DMS 273 treated with DMSO at 0.1 percent for 48 hours (cell line): ENCODE data around the gene BRIP1.
"Not testable (repeated sequence)": the region's sequence is repeated elsewhere in the genome, so short reads cannot be mapped to it uniquely, and the experiment has no call there.

Source experiments
- DNase-seq: peaks from one replicate; lab custom pipeline; 2025; lab: John Stamatoyannopoulos, UW

Gene BRIP1

DNA sequence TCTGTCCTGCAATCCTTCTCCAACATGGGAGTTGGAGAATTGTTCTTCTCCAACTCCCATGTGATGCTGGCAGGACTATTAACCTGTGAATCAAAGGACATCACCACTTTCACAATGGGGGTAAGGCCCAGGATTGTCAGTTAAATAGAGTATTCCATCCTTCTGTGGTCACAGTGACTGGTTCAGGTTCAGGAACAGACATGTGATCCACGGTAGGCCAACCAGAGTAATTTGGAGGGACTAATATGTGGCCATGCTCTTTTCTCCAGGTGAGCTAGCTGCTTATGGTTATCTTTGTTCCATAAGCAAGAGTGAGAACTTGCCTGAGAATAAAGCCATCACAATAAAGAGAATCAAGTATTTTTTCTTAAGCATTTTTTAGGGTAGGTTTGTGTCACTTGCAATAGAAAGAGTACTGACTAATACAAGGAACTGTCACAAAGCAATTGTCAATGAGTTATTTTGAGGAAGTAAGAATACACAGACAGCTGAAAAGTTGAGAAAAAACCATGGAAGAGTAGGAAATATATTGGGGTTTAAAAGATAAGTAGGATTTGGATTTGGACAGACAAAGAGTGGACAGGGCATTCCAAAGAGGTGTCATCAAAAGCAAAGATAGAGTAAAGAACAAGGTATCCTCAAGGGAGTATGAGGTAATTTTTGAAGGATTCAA is 63.4 kb downstream of the BRIP1 start:
- no peak for DNase-seq

DNA sequence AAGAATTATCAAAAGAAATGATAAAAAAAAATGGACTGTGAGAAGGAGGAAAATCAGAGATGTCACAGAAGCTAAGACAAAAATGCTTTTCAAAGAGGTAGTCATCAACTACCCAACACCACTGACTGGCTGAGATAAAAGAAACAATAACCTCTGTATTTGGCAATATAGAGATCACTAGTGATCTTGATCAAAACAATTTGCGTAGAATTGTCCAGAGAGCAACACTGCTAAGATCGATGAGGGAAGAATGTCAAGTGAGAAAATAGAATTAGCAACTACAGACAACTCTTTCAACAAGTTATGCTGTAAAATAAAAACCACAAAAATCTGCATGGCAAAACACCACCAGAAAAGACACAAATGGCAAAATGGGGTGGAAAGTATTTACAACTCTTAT is 66.0 kb downstream of the BRIP1 start:
- no peak for DNase-seq

DNA sequence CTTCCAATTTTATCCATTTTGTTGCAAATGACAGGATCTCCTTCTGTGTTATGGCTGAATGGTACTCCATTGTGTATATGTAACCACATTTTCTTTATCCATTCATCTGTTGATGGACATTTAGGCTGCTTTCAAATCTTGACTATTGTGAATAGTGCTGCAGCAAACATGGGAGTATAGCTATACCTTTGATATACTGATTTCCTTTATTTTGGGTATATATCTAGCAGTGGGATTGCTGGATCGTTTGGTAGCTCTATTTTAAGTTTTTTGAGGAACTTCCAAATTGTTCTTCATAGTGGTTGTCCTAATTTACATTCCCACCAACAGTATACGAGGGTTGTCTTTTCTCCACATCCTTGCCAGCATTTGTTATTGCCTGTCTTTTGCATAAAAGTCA is 67.8 kb downstream of the BRIP1 start:
- no peak for DNase-seq

GRCh38 chr17:61794792-61795191 is 68.5 kb downstream of the BRIP1 start:
- no peak for DNase-seq

- DNase-seq: no peak
Measured at GRCh38 chr17:61794242-61794641, 69.1 kb downstream of the BRIP1 start.

DNA sequence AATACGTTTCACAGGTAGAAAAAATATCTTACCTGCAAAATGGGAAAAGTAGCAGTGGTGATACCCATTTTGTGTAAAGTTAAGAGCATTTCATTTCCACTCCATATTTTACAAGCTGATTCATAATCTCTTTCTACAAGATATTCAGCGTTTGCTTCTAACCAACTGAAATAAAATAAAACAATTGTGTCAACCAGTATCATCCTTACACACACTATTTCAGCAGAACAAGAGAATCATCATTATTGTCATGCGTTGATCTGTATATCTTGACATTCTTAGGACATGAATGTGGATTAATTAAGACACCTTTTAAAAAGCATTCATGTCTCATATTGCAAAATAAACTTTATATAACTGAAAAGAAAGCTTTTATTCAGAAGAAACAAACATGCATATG is 69.8 kb downstream of the BRIP1 start:
- no peak for DNase-seq

- DNase-seq: no peak
Measured at GRCh38 chr17:61789872-61790271, 73.5 kb downstream of the BRIP1 start.

DNA sequence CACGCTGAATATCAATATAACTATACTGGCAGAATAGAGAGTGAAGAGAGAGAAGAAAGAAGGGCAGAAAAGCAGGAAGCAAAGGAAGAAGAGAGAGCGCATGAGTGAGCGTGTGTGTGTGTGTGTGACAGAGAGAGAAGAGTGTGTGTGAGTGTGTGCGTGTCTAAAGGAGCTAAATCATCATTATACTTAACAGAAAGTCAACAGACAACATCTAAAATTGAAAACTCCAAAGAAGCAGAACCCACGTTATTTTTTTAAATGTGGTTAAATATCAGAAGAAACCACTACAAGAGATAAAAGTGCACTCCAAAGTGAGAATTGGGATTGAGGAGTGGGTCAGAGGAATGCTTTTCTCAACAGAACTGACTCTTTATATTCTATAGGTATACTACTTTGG is 77.2 kb downstream of the BRIP1 start:
- DNase-seq: no peak

GRCh38 chr17:61784510-61784909 is 78.8 kb downstream of the BRIP1 start:
- DNase-seq: no peak

GRCh38 chr17:61783556-61784304 is 79.6 kb downstream of the BRIP1 start:
- DNase-seq: no peak

DNA sequence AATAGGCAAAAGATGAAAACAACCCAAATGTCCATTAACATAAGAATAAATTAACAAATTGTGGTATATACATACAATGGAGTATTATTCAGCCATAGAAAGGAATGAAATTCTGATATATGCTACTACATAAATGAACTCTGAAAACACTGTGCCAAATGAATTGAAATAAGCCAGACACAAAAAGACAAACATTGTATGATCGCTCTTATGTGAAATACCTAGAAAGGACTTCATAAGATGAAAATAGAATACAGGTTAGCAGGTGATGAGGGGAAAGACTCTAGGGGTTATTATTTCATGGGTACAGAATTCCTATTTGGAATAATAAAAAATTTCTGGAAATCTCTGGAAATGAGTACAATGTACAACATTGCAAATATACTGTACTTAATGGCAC is 80.2 kb downstream of the BRIP1 start:
- DNase-seq: no peak

DNA sequence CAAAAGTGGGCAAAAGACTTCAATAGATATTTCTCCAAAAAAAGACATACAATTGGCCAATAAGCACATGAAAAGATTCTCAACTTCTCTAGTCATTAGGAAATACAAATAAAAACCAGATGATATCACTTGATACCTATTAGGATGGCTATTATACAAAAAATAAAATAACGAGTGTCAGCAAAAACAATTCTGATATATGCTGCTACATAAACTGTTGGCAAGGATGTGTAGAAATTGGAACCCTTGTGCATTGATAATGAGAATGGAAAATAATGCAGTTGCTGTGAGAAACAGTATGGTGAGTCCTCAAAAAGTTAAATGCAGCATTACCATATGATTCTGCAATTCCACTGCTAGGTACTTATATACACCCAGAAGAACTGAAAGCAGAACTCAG is 80.6 kb downstream of the BRIP1 start:
- DNase-seq: no peak

- no peak for DNase-seq
Measured at GRCh38 chr17:61775364-61775763, 88.0 kb downstream of the BRIP1 start.

- no peak for DNase-seq
Measured at GRCh38 chr17:61774724-61775123, 88.6 kb downstream of the BRIP1 start.

DNA sequence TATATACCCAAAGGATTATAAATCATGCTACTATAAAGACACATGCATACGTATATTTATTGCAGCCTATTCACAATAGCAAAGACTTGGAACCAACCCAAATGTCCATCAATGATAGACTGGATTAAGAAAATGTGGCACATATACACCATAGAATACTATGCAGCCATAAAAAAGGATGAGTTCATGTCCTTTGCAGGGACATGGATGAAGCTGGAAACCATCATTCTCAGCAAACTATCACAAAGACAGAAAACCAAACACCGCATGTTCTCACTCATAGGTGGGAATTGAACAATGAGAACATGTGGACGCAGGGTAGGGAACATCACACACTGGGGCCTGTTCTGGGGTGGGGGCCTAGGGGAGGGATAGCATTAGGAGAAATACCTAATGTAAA is 89.2 kb downstream of the BRIP1 start:
- DNase-seq: not testable (repeated sequence)

DNA sequence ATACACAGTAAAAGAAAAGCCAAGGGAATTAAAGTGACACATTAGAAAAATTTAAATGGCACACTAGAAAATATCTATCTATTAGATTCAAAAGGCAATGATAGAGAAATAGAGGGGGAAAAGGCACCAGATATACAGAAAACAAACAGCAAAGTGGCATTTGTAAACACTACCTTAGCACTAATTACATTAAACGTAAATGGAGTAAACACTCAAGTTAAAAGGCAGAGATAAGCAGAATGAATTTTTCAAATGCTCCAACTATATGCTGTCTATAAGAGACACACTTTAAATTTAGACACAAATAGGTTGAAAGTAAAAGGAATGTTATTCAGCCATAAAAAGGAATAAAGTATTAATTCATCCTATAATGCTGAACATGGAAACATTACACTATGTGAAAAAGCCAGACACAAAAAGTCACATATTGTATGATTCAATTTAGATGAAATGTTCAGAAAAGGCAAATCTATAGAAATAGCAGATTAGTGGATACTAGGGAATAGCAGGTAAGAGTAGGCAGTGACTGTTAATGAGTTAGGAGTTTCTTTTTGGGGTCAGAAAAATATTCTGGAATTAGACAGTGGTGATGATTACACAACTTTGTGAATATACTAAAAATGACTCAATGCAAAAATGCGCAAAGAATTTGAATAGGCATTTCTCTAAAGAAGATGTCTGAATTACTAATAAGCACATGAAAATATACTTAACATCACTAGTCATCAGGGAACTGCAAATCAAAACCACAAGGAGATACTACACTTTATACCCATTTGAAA is 92.4 kb downstream of the BRIP1 start:
- no peak for DNase-seq

DNA sequence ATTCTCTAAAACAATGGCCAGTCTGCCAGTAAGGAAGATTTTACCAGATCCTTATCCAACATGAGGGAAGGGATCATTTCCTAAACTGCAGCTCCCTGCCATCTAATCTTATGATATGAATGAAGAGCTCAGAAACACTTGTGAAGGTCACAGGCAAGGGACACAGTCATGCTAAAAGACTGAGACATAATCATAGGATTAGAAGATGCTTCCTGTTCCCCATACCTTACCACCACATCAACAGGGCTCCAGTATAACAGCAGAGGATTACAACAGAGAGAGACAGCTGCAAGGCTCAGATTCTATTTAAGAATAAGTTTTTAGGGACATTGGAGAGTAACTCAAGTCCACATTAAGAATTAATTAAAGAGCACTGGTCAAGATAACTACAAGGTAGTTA is 93.3 kb downstream of the BRIP1 start:
- no peak for DNase-seq

DNA sequence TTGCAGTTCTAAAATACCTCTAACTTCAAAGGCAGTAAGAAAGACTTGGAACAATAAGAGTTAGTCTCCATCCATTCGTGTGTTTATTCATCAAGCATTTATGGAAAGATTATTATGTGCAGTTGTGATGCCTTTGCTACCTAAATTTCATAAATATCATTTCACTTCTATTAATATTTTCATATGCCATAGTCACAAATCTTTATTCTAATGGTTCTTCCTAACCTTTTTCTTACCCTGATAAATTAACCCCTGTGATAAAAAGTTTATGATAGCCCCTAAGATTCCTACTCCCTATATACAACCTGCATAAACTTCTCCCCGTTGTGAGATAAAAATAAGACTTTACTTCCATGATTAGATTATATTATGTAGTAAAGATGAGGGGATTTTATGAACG is 94.9 kb downstream of the BRIP1 start:
- no peak for DNase-seq

DNA sequence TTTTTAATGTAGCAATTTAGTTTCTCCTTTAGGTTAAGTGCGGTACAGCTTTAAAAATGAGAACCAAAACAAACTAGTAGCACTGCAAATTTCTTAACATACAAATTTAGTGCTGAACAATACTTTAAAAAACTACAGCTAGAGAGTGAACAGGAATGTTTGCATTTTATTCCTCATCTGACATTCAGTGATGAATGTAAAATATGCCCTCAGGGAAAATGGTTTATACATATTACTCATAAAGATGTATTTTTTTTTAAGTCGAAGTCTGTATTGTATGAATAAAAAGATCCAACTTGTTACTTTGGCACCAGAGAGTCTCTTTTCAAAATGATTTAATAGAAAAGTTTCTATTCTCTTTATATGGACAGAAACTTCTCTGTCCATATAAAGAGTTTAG is 96.8 kb downstream of the BRIP1 start:
- DNase-seq: no peak

- no peak for DNase-seq
Measured at GRCh38 chr17:61764846-61765245, 98.5 kb downstream of the BRIP1 start.

DNA sequence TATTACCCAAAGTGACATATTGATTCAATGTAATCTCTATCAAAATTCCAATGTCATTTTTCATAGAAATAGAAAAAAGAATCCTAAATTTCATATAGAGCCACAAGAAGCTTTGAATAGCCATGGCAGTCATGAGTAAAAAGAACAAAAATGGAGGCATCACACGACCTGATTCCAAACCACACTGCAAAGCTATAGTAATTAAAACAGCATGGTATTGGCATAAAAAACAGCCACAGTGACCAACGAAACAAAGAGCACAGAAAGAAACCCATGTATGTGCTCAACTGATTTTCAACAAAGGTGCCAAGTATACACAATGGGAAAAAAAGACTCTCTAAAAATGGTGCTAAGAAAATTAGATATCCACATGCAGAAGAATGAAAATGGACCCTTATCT is 101.5 kb downstream of the BRIP1 start:
- DNase-seq: no peak

- no peak for DNase-seq
Measured at GRCh38 chr17:61759362-61759761, 104.0 kb downstream of the BRIP1 start.

- DNase-seq: no peak
Measured at GRCh38 chr17:61758430-61758829, 104.9 kb downstream of the BRIP1 start.
